Measurements from ENCODE around the gene TPRG1L. TPM values are rescaled to one million over a fixed set of nuclear protein-coding genes. Genes with fewer than 3 reads are reported as not detected.

TPRG1L gene
- total and polyA plus RNA-seq, 2 of the 4 experiments (the other 2 are of a cell fraction): 25.3 to 39.5 TPM

- no peak overlapping the region for H3K14ac ChIP-seq (replicated peaks; ENCODE audit: low read depth, low read length)
- H2AK5ac ChIP-seq (ENCODE audit: low read depth, low read length): no peak overlapping the region
- no peak overlapping the region for H4K5ac ChIP-seq (ENCODE audit: low read depth, low read length)
- in situ Hi-C loops (cut with MboI; ENCODE audit: low sequenced_read_pairs) (no loop called here), intact Hi-C loops (cut with micrococcal nuclease) (no loop called here), dilution Hi-C loops (cut with HindIII; ENCODE audit: low sequenced_read_pairs, unreplicated experiment) (no loop called here)
- H2BK5ac ChIP-seq (ENCODE audit: low read depth, low read length, poor library complexity, severe bottlenecking): no peak overlapping the region
- no peak overlapping the region for H2AFZ ChIP-seq (replicated peaks; ENCODE audit: low read length, poor library complexity)
- no peaks in the 10 kb centered on the region for H3K79me1 ChIP-seq (ENCODE audit: low read depth in 1 of 2, low read length in 2 of 2)
- H3K36me3 ChIP-seq (ENCODE audit: control insufficient read depth, insufficient read depth, low read length): peaks cover 68% of the 10 kb centered on the region
- DNase-seq (no peak), ATAC-seq (ENCODE audit: low read depth) (no peak)
- H3K4me1 ChIP-seq (ENCODE audit: control insufficient read depth, insufficient read depth, low read length): no peaks in the 10 kb centered on the region
- CTCF ChIA-PET: no interaction called here
- H3K9me1 ChIP-seq (ENCODE audit: insufficient read depth, low read length): no peaks in the 10 kb centered on the region
- H3K9ac ChIP-seq (ENCODE audit: low read depth, low read length): no peak overlapping the region
- no peaks in the 10 kb centered on the region for H3K27me3 ChIP-seq (ENCODE audit: control insufficient read depth, insufficient read depth, low read length)
- H3K27ac ChIP-seq (ENCODE audit: insufficient read depth, low read length): no peak overlapping the region
- H4K8ac ChIP-seq (ENCODE audit: low read depth in 2 of 2, low read length in 2 of 2): no peak overlapping the region
- no TSS peak for BruUV-seq (replicated peaks)
- POLR2A ChIA-PET (ENCODE audit: unreplicated experiment): no interaction called here
- no peak overlapping the region for H4K91ac ChIP-seq (ENCODE audit: insufficient read depth, low read depth, low read length)
- H4K20me1 ChIP-seq (ENCODE audit: insufficient read depth, low read length): no peaks in the 10 kb centered on the region; the same call in 1 of the 2 replicates
- no peak overlapping the region for H3K23ac ChIP-seq (ENCODE audit: low read depth, low read length)
- no peak overlapping the region for H2BK15ac ChIP-seq (ENCODE audit: low read depth, low read length)
- H3K4me2 ChIP-seq (ENCODE audit: low read depth, low read length): no peak overlapping the region
- no peak overlapping the region for H2AK9ac ChIP-seq (replicated peaks; ENCODE audit: low read depth, low read length, poor library complexity)
- H2BK120ac ChIP-seq (ENCODE audit: low read depth, low read length): no peak overlapping the region
- WGBS, 2 experiments (ENCODE audit: extremely low coverage in 2 of 2, insufficient read length in 1 of 2): 90% methylated on average over 15 of the region's 28 CpGs; no CpG with 5 or more reads in 1 of the 2 experiments
- H3K4ac ChIP-seq (ENCODE audit: low read depth, low read length): no peak overlapping the region
- no peak overlapping the region for H2BK20ac ChIP-seq (ENCODE audit: low read depth, low read length)
- no peak overlapping the region for H3K4me3 ChIP-seq (ENCODE audit: insufficient read depth, low read depth, low read length)
- H3K18ac ChIP-seq (ENCODE audit: low read depth, low read length): no peak overlapping the region
- no peak for TF ChIP-seq SMC3 (IDR thresholded peaks at IDR 0.05; ENCODE audit: low read depth, low read length)
- TF ChIP-seq RCOR1 (IDR thresholded peaks at IDR 0.05; ENCODE audit: insufficient replicate concordance, low read length): no peak
- TF ChIP-seq BHLHE40 (IDR thresholded peaks at IDR 0.05; ENCODE audit: low read depth, low read length): no peak
- TF ChIP-seq, protein P1, sequence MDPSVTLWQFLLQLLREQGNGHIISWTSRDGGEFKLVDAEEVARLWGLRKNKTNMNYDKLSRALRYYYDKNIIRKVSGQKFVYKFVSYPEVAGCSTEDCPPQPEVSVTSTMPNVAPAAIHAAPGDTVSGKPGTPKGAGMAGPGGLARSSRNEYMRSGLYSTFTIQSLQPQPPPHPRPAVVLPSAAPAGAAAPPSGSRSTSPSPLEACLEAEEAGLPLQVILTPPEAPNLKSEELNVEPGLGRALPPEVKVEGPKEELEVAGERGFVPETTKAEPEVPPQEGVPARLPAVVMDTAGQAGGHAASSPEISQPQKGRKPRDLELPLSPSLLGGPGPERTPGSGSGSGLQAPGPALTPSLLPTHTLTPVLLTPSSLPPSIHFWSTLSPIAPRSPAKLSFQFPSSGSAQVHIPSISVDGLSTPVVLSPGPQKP (IDR thresholded peaks at IDR 0.05; ENCODE audit: borderline replicate concordance, low read depth, low read length): no peak
- TF ChIP-seq USF2 (IDR thresholded peaks at IDR 0.05; ENCODE audit: low read depth, low read length): no peak
- no peak for TF ChIP-seq RAD21 (IDR thresholded peaks at IDR 0.05; ENCODE audit: low read length)
- no peak for TF ChIP-seq CEBPB (IDR thresholded peaks at IDR 0.05; ENCODE audit: low read depth, low read length)
- no peak for TF ChIP-seq MXI1 (IDR thresholded peaks at IDR 0.05; ENCODE audit: borderline replicate concordance, low read depth, low read length)
- TF ChIP-seq MAFK (IDR thresholded peaks at IDR 0.05; ENCODE audit: low read depth, low read length): no peak
- no peak for TF ChIP-seq POLR2A (IDR thresholded peaks at IDR 0.05; ENCODE audit: low read depth, low read length)
- no peak for TF ChIP-seq CHD1 (IDR thresholded peaks at IDR 0.05; ENCODE audit: low read depth, low read length)
- no peak for TF ChIP-seq CTCF (conservative IDR thresholded peaks at IDR 0.05; ENCODE audit: low read depth, low read length)
- no peak for TF ChIP-seq NFE2L2 (IDR thresholded peaks at IDR 0.05; ENCODE audit: low read depth, low read length)
- no peak for TF ChIP-seq FOS (IDR thresholded peaks at IDR 0.05; ENCODE audit: low read depth, low read length)
- H3K56ac ChIP-seq (ENCODE audit: extremely low read depth, insufficient read depth, low read length): no peak overlapping the region
- no peaks in the 10 kb centered on the region for H3K9me3 ChIP-seq (ENCODE audit: control insufficient read depth, insufficient read depth, low read length)
Observed at GRCh38 chr1:3633344-3634058, 8.7 kb downstream of the TPRG1L start.

Measured in IMR-90 (cell line).